GM18505 (cell line): ENCODE measurements around the gene MRPS10.
A peak's percentile ranks its signal among the peaks of the same experiment; 100 is the strongest.
"Not testable (repeated sequence)": the region's sequence is repeated elsewhere in the genome, so short reads cannot be mapped to it uniquely, and the experiment has no call there.

Source experiments
- ATAC-seq: cut with Tn5 transposase; IDR thresholded peaks from one replicate; pipeline ENCODE4 v1.9.1; 2021; ENCODE audit not compliant: unreplicated experiment
- POLR2A ChIP-seq: IDR thresholded peaks from 4 replicates; pipeline ENCODE4 v1.6.1; 2011; ENCODE audit warnings: borderline replicate concordance; ENCODE audit not compliant: insufficient read depth, insufficient read length; ENCODE audit errors: extremely low read depth

Gene MRPS10

DNA sequence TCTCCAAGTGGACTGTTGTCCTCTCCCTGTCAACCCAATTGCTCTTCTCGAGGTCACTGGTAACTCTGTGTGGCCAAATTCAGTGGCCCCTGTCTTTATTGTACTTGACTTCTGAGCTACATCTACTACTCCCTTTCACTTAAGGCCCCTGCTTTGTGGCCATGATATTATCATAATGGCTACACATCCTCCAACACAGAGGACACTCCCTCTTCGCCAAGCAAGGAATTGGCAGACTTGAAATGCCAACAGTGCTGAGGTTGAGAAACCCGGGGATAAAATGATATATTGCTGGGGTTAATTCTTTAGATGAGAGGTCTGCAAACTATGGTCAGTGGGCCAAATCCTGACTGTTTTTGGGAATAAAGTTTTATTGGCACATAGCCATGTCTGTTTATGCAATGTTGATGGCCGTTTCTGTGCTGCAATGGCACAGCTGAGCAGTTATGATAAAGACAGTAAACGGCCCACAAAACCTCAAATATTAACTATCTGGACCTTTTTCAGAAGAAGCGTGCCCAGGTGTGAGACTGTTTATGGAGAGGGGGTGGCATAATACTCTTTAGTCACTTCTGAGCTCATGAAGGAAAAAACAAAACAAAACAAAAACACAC lies 12.0 kb upstream of the MRPS10 start:
- no peak for TF ChIP-seq POLR2A
- no peak for ATAC-seq

DNA sequence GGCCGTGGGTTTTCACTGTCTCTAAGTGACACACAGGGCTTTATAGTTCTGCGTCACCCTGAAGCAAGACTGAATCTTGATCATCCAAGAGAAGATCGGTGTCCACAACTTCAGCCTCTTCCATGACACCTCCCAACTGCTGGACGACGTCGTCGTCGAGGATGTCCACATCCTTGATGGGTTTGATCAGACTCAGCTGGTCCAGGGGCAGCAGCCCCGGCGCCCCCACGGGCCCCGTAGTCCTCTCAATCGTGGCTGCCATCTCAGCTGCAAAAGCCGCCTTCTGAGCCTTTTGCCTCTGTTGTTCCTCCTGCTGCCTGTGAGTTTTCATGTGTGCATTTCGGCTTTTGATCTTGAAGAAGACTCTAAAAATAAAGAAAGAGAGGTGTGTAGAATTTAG lies 10.6 kb upstream of the MRPS10 start:
- ATAC-seq, result no peak
- TF ChIP-seq POLR2A, result no peak

GRCh38 chr6:42227173-42227850 lies 9.7 kb upstream of the MRPS10 start:
- no peak for TF ChIP-seq POLR2A
- no peak for ATAC-seq

DNA sequence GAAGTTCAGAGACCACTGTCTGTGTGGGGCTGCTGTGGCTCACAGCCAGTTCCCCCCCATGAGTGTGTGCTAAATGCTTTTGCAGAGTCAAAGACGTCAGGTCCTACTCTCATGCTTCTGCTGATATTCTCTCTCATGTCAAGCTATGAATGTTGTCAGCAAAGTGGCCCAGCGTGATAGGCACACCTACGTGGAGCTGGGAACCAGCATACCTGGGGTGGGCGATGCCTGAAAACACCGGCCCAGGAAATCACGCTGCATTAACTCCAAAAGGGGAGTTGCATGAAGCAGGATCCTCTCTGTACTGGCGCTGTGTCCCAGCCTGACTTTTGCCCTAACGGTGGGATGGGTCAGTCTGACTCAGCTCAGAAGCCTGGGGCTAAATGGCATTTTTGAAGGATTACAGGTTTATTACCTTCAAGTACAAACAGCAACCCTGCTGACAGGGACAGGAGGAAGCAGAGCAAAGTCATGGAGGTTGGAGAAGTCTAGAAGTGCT lies 9.0 kb upstream of the MRPS10 start:
- TF ChIP-seq POLR2A, result no peak
- ATAC-seq, result no peak

DNA sequence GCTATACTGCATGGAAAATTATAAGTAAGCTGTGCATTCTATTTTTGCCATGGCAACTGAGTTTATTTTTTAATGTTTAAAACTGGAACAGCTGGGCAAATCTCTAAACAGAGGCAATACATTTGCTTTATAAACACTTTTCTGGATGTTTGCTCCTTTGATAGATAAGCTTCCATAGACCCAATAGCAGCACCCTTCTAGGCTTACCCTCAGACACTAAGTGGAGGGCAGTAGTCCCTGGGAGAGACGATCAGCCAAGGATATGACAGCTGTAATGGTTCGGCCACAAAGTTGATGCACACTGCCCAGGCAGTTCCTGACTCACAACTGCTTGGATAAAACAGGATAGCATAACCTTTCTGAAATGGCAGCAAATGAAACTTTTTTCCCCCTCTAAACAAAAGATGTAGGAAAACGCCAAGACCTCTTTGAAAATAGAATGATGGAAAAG lies 8.5 kb upstream of the MRPS10 start:
- no peak for ATAC-seq

DNA sequence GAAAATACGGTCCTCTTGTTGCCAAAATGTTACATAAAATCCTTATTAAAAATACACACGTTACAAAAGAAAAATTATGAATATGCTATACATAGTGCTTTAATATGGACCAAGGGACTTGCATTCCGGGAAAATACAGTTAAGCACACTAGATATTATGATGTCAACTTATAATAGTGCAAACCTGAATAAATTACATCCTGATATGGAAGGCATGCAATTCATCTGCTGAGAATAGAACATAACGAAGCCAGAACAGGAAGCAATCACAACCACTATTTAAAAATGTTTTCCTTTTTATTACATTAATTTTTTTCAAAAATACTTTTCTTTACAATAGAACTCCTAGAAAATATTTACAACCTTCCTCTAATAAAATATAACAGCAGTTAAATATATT lies 7.8 kb upstream of the MRPS10 start:
- TF ChIP-seq POLR2A, result no peak
- no peak for ATAC-seq

More for the DNA sequence above, 8.5 kb upstream of the MRPS10 start:
- TF ChIP-seq POLR2A, result no peak

GRCh38 chr6:42225029-42225339 lies 7.3 kb upstream of the MRPS10 start:
- TF ChIP-seq POLR2A, result no peak
- ATAC-seq, result no peak

DNA sequence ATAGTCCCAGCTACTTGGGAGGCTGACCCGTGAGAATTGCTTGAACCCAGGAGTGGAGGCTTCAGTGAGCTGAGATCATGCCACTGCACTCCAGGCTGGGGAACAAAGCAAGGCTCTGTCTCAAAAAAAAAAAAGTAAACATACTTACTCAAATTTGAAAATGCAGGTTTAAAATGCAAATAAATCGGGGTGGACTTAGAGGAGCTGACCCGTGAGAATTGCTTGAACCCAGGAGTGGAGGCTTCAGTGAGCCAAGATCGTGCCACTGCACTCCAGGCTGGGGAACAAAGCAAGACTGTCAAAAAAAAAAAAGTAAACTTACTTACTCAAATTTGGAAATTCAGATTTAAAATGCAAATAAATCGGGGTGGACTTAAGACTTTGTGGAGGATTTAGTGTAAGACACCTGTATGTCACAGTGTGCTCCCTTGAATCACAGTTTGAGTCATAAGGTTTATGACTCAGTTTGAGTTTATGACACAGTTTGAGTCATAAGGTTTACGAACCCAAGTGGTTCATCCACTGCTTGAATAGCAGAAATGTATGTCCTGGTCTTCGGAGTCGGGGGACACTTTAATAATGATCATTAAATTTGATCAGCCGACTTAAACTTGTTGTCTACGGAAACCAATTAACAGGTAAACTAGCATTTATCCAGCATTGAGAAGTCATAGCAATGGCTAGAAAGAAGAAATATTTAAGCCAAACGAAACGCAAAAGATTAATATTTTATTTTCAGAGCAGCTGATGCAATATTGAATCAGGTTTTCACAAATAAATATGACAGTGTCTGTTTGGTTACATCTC lies 6.8 kb upstream of the MRPS10 start:
- TF ChIP-seq POLR2A, result no peak
- peak; percentile 89 for ATAC-seq

GRCh38 chr6:42222448-42222847 lies 4.8 kb upstream of the MRPS10 start:
- TF ChIP-seq POLR2A, result no peak

DNA sequence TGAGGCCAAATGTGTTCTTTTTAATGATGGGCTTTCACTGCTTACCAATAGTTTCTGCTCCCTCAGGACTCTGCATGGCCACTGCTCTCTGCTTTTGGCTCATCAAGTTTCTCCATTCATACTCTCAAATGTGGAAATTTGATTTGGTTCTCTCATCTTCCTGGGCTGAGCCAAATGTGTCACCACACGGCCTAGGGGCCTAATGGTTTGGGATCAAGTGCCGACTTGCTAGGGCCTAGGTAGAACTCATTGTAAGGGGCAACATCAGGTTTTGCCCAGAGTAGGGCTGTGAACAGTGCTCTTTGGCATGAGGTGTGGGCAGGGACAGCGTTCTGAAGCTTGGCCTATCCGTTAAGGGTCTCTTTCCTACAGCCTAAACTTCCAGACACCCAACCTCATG lies 3.9 kb upstream of the MRPS10 start:
- no peak for TF ChIP-seq POLR2A
- no peak for ATAC-seq

More at GRCh38 chr6:42222448-42222847, 4.8 kb upstream of the MRPS10 start:
- ATAC-seq, result no peak

GRCh38 chr6:42220807-42221206 lies 3.1 kb upstream of the MRPS10 start:
- no peak for TF ChIP-seq POLR2A
- no peak for ATAC-seq

DNA sequence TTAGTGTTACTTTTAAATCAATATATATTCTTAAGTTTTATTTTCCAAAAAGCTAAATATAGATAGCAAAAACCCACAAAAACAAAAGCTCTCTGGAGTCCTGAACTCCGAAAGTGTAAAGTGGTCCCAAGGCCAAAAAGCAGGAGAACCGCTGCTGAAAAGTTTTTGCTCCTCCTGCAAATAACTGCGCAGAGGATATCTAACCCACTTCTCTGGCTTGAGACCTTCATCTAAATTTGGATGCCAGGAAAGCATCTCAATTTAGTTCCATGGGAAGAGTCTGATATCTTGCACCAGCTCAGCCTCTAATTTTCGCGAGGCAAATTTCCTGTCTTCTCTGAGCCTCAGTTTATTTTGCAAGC lies 523 bp downstream of the MRPS10 start:
- ATAC-seq, result no peak
- no peak for TF ChIP-seq POLR2A

DNA sequence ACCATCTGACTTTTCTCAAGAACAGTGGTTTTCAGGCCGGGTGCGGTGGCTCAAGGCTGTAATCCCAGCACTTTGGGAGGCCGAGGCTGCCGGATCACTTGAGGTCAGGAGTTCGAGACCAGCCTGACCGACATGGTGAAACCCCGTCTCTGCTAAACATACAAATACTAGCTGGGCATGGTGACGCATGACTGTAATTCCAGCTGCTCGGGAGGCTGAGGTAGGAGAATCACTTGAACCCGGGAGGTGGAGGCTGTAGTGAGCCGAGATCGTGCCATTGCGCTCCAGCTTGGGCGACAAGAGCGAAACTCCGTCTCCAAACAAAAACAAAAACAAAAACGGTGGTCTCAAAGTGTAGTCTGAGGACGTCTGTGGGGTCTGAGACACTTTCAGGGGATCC lies 1.2 kb downstream of the MRPS10 start:
- ATAC-seq, result not testable (repeated sequence)

- no peak for ATAC-seq
- no peak for TF ChIP-seq POLR2A
Observed at GRCh38 chr6:42212442-42212841, 5.2 kb downstream of the MRPS10 start.
